GM18868 (cell line): ENCODE measurements around the gene NFS1.

Experiments used
- ATAC-seq: cut with Tn5 transposase; IDR thresholded peaks from one replicate; pipeline ENCODE4 v1.9.1; 2021; ENCODE audit warnings: mild to moderate bottlenecking, moderate library complexity; ENCODE audit not compliant: unreplicated experiment

Gene NFS1

DNA sequence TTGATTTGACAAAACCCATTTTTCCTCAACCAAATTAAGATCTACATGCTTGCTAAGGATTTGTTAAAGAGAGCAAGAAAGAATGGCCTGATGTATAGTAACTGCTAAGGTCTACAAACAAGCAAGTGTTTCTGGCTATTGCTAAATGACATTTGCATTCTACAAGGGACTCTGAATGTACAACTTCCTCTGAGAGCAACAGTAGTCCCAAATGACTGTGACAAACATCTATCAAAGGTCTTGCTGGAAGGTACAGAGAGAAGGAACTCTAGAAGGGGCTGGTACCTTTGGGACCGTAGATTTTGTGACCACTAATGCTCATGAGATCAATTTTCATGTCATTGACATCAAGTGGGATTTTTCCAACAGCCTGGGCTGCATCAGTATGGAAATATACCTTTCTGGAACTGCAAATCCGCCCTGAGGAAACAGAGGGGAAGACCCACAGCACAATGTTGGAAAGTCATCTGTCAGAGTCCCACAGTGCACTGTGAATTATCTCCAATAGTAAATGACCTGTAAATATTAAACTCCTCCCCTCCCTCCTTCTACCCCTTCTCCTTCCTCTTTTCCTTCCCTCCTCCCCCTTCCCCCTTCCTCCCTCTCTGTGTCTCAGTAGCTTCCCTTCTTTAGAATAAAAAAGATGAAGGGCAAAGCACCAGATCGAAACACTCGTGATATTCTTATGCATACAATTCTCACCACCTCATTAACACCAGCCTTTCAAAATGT lies 18.5 kb downstream of the NFS1 start:
- ATAC-seq: no peak

DNA sequence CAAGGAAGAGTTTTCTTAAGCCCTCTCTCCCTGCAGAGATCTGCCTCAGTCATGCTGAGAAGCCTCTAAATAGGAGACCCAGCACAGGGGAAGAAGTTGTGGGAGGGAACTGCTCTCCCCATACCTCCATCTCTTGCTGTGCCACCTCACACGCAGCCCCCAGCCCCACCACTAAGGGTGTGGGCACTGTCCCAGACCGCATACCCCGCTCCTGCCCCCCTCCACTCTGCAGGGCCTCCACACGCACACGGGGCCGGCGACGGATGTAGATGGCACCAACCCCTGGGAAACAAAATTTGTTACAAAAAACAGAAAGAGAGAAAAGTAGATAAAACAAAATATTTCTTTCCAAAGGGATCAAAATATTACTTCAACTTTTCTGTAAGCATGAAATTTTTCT lies 24.2 kb downstream of the NFS1 start:
- no peak for ATAC-seq

DNA sequence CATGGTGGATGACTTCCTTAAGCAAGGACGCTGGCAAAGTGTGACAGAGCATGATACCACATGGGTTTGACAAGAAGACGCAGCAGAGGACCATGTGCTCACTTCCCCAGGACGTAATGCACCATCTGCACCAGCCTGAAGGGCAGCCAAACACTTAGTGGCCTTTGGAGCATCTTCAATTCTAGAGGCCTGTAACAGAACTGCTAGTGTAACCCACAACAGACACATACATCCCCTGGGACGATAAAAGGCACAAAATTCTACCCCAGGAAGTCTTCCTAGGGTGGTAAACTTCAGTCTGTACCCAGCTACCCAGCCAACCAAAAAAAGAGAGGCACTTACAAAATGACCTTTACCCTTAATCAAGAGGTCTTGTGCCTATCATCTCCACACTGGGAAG lies 25.3 kb downstream of the NFS1 start:
- ATAC-seq: no peak

DNA sequence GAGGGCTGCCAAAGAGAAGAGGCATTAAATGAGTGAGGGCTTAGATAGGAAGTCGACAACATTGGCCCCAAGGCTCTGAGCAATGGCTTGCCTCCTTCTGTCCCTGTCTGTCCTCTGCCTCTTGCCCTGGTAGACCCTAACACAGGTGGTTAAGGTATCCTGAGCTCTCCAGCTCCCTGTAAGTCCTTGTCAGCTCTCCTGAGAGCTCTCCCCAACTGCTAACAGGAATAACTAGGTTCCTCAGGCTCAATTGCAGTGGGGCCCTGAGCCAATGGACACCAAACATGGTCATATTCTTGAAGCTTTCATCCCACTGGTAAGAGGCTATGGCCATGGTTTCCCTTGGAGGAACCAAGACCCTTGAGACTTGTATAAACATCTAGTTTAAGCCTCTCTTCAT lies 29.5 kb downstream of the NFS1 start:
- ATAC-seq: no peak

DNA sequence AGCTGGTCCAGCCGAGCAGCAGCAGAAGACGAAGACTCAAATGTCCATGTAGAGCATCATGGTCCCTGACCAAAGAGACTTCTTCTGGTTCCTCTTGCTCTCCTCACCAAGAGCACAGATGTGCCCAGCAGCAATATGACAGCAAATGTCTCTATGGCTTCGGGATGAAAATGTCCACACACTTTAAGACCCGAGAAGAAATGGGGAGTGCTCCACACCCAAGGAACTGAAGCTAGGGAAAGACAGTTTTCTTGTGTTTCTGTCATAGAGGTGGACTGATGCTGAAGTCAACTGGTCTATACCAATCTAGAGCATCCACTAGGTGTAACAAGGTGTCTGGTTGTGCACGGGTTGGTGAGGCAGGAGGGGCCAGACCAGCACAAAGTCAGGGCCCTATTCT lies 29.9 kb downstream of the NFS1 start:
- no peak for ATAC-seq

DNA sequence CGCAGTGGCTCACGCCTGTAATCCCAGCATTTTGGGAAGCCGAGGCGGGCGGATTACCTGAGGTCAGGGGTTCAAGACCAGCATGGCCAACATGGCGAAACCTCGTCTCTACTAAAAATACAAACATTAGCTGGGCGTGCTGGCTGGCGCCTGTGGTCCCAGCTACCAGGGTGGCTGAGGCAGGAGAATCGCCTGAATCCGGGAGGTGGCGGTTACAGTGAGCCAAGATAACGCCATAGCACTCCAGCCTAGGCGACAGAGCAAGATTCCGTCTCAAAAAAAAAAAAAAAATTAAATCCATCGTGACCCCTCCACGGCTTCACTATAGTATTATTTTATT lies 33.2 kb downstream of the NFS1 start:
- ATAC-seq: no peak

DNA sequence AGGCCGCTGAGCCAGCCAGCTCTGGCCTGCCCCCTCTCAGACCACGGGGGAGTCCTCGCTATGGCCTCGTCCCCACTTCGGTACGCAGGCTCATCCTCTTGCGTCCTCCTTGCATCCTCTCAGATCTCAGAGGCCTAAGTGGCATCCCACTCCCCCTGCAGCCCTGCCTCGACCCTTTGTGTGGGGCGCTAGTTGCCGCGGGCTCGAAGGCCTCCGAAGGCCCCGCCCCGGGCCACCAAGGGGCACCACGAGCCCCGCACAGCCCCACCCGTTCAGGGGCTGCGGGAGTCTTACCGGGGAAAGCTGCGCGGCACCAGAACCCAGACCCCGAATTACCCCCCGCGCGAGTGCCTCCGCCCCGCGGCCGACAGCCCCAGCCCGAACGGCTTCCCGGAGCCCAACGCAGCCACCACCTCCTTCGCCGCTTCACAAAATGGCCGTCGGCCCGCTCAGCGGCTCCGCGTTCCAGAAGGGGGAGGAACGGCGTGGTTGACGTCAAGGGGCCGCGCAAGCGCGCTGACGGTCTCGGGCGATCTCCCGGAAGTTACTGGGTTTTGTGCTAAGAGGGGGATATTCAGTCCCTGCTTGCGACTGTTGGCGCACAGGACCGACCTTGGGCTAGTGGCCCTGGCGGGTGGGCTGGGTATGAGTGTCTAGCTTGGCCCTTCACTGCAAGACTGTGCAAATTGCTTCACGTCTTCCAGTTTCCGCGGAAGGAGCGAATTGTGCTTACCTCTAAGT lies 34.5 kb downstream of the NFS1 start, which contains the start of the genes CPNE1 and RBM12:
CPNE1 (minus strand) TSS at position 435 of the 741 bp plus-strand sequence. CDS start 31,977 bp downstream, outside the sequence.
RBM12 (minus strand) TSS at position 435 of the 741 bp plus-strand sequence. CDS start 9,578 bp downstream, outside the sequence.
- ATAC-seq: peak; percentile 79

DNA sequence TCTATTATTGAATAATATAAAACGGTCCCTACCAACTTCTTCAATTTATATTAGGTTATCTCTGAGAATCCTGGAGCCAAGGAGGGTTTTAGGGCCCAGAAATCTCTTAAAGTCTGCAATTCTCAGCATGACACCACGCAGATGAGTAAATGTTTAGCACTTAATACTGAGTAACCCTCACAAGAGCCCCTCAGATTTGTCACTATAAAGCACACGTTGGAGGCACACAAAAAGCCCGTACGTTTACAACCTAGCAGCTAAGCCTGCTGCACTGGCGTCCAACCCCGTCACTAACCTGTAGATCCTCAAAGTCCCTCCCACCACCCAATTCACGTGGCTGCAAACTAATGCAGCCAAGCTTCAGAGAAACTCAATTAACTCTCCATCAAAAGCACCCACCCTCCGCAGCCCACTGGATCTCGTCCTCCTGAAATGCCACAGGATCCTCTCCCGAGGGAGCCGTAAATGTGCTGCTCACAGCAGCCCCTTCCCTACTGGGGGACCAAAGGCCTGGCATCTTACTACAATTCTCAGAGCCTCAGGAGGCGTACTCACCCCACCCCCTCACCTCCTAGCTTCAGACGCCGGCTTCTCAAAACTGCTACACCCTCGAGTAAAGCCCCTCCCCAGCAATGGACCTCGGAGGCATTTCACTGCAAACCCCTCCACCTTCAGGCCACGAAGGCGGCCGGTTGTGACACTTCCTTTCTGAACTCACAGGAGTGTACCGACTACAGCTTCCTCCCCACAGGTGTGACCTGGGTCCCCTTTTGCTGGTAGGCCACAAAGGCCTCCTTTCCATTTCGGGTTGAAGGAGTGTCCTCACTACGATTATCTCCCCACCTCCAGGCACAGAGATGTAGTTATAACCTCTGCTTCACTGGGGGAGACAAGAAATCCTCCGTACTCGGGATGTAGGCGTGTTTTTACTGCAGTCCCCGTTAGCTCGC lies 35.4 kb downstream of the NFS1 start:
- ATAC-seq: peak; percentile 20

DNA sequence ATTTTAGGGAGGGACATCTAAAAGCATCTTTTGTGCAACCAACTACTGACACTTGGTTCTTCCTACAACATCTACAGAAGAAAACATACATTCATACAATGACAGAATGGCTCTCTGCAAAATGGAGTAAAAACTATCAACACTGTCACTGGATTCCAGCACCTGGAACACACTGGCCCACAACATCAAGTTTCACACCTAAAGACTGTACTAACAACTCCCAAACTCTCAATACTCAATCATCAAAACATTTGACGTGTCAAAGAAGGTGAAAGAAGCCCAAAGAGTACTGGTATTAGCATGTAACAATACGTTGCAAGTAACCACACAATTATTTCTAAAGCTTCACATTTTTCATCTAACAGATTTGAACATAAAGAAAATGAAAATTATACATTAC lies 36.6 kb downstream of the NFS1 start:
- no peak for ATAC-seq

DNA sequence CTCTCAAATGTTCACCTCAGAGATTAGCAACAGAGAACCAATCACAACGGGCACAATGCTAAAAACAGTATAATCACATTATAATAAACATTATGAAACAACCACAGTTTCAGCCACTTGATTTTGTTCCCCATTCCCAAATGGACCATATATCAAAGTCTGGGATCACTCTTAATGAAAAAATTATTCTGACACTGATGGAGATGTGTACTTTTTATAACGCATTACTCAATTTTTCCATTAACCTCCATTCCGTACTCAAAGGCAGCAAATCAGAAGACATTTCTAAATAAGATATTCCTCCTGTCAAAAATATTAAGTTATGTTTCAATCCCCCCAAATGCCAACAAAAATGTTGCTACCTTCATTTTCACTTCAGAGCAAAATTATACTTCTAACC lies 37.2 kb downstream of the NFS1 start:
- no peak for ATAC-seq

DNA sequence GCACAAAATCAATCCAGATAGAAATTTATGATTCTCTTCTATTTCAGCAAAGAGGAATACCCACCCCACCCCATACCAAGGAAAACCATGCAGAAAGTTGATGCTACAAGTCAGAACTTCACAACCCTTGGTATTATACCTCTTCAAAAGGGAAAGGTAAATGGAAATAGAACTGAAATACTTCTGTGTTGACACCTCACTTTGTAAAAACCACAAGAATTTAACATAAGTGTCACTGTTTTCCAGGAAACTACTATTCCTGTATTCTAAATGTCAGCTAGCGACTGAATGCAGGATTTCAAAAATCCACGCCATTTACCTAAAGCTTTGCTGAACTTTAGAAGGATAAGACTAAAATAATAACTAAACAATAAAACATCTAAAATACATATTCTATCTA lies 38.1 kb downstream of the NFS1 start:
- no peak for ATAC-seq

DNA sequence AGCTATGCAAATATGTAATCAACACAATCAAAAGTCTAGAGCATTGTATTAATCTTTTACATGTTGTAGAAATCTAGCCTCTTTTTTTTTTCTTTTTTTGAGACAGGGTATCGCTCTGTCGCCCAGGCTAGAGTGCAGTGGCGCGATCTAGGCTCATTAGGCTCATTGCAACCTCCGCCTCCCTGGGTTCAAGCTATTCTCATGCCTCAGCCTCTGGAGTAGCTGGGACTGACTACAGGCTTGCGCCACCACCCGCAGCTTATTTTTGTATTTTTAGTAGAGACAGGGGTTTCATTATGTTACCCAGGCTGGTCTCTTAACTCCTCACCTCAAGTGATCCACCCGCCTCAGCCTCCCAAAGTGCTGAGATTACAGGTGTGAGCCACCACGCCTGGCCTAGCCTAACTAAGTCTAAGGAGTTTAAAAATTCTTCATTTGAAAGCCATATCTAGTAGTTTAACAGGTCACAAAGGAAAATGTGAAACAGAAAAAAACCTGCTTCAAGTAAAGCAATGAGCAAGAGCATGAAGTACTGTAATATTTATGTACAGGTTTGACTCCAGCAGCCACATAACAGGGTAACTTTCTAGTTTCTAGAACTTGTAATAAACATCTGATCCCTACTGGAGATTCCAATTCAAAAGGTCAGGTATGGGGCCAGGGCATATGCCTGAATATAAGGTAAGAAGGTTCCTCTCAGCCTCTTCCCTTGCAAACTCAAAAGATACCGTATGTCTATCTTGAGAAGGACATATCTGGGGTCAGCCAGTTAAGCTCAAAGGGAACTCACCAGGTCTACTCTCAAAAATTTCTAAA lies 38.8 kb downstream of the NFS1 start:
- no peak for ATAC-seq

DNA sequence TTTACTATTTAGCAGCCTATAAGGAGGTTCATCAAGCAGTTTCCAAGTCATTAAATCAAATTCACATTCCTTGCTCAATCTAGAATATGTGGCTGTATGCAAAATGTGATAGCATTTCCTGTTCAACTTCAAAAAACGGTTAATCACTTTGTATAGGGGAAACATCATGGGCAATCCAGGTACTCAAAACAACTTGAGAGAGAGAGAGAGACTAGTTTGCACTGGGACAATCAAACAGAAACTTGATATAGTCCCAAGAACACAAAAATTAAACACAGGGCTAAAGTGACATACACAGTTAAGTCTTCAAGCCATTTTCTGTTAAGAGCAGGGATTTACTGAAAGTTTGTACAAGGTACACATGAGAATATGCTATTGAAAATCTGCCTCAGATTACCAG lies 41.9 kb downstream of the NFS1 start:
- no peak for ATAC-seq

DNA sequence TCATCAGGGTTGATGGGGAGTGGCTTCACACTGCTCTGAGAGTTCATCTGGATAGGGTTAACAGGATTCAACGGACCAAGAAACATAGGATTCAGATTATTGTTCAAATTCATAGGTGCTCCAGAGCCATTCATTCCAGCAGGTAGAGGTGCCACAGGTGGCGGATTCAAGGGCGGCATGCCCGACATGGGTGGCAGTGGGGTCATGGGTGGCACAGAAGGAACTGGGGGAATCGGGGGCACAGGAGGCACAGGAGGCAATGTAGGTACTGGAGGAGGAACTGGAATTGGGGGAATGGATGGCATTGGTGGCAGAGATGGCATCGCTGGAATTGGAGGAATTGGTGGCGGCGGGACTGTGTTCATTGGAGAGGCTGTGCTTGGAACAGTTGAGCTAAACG lies 44.7 kb downstream of the NFS1 start:
- no peak for ATAC-seq

DNA sequence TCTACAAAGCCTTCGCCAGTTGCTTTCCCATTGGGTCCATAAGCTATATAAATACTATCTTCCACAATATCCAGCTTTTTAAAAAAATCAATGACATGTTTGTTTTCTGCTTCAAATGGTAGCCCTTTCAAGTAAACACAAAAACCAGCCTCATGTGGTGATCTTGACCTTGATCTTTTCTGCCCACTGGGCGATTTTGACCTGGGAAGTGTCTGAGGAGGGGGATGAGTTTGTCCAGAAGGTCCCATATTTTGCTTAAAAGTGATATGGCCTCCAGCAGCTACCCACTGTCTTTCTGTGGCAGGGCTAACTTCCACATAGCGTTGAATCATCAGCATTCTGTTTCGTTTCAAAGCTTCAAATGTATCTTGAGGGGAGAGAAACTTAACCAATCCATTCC lies 45.3 kb downstream of the NFS1 start:
- ATAC-seq: no peak

DNA sequence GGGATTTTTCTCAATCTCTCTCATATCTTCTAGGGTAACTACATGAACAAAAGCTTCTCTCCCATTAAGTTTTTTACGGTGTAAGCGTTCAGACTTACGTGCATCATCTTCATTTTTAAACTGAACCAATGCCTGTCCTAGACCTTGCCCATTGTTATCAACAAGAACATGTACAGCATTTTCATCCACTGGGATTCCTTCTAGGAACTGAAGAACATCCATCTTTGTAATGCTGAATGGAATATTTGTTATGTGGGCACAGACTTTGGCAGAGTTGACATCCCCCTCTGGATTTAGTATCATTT lies 45.8 kb downstream of the NFS1 start:
- ATAC-seq: no peak

DNA sequence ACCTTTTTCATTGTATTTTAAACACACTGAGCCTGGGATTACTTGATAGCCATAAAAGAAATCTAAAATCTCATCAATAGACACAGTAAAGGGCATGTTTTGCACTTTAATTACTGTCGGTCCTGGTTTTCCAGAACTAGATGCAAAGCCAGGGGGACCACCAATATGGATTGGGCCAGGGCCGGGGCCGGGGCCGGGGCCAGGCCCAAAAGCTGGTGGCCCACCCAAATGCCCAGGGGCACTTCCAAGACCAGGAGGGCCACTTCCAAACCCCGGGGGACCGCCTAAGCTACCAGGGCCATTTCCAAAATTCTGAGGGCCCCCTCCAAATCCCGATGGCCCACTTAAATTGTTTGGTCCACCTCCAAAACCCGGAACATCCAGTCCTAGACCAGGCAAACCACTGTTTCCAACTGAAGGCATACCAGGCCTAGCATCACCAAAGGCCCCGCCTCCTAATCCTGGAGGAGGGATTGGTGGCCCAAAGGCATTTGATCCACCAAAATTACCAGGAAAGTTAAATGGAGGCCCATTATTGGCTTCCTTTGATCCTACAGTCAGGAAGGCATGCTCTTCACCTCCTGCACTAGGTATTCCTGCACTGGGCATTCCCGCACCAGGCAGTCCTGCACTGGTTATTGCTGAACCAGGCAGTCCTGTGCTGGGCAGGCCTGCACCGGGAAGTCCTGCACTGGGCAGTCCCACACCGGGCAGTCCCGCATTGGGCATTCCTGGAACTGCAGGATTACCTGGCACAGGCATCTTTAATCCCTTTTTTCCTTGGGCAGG lies 46.3 kb downstream of the NFS1 start:
- ATAC-seq: no peak

DNA sequence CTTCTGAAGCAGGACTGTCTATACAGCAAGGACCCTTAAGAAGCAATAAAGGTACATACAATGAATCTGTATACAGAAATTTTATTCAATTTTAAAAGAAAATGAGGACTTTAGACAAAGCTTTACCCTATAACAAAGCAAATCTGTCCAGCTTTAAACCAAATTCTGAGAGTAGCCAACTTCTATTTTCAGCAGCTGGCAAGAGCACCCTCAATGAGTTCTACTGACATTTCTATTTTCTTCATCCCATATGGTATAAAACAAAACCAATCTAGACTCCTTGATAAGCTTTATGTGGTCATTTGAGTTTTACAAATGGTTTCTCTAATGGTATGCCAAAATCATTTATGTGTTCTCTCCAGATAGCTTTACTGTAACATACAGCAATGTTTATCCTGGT lies 47.2 kb downstream of the NFS1 start:
- ATAC-seq: no peak

DNA sequence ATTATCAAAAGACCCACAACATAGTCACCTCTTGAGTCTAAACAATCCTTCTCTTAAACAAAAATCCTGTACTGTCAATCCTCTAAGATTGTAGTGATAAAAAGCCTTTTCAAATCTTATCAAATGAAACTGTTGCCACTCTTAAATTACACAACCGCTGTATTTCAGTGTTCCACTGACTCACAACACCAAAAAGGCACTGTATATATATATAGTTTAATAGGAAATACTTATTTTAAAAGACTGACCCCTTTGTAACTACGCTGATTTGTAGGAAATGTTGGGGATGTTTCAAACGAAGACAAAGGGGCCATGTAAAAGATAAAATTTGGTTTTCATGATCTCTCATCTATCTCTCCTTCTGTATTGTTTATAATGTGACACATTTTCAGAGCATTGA lies 48.5 kb downstream of the NFS1 start:
- ATAC-seq: no peak

DNA sequence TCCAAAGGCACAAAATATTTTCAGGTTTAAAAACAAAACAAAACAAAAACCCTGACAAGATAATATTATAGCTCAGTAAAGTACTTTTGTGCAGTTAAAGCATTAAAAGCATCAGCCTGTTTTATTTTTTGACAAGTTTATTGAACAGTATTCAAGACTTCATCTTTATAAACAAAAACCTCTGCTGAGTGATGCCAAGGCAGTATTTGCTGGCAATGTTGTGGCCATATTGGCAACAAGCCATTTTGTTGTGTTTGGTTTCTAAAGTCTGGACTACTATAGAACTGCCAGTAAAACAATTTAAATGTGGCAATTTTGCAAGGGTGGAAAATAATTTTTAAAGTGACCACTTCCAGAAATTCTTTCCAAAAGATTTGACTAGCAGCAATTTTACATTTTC lies 50.3 kb downstream of the NFS1 start:
- no peak for ATAC-seq
